ENCODE results near the gene STYXL1.
A peak's percentile ranks its signal among the peaks of the same experiment; 100 is the strongest.
"Not testable (repeated sequence)": the region's sequence is repeated elsewhere in the genome, so short reads cannot be mapped to it uniquely, and the experiment has no call there.

STYXL1 gene, protein sequence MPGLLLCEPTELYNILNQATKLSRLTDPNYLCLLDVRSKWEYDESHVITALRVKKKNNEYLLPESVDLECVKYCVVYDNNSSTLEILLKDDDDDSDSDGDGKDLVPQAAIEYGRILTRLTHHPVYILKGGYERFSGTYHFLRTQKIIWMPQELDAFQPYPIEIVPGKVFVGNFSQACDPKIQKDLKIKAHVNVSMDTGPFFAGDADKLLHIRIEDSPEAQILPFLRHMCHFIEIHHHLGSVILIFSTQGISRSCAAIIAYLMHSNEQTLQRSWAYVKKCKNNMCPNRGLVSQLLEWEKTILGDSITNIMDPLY

DNA sequence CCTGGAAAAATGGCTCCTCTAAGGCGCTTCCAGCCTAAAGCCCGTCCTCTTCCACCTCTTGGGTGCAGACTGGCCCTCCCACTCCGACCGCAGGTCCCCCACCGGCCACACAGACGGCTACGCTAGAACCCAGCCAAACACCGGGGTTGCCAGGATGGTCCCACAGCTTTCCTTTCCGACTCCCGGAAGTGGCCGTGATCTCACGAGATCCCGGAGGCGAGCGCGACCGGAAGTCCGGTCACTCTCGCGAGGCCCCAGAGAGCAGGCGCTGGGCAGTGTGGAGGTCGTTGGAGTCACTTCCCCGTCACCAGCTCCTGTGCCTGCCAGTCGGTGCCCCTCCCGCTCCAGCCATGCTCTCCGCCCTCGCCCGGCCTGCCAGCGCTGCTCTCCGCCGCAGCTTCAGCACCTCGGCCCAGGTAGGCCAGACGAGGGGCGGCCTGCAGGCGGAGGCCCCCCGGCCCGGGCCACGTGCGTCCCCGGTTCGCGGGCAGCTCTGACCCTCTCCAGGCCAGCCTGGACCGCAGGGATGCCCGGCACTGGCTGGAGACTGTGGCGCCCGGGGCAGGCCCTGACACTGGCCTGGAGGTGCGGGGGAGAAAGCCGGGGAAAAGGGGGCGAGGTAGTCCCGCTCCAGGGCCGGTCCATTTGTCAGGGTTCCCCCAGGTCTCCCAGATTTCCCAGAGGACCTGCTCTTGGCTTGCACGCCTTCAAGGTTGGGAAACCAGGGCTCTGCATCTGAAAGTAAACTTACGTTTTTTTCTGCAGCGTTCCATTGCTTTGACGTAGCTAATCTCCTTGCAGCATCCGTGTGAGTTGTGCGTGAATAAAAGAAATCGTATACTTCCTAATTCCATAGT is at the start of gene STYXL1, which contains the start of gene MDH2:
Gene STYXL1 (minus strand): TSS at position 190 of the 857 bp plus-strand sequence. CDS start 17,477 bp downstream, outside the sequence.
Gene MDH2 (plus strand): TSS at position 296 of the 857 bp plus-strand sequence. CDS start 55 bp downstream, at position 351.
- peak; percentile 99 for DNase-seq (ENCODE audit: low spot score)

DNA sequence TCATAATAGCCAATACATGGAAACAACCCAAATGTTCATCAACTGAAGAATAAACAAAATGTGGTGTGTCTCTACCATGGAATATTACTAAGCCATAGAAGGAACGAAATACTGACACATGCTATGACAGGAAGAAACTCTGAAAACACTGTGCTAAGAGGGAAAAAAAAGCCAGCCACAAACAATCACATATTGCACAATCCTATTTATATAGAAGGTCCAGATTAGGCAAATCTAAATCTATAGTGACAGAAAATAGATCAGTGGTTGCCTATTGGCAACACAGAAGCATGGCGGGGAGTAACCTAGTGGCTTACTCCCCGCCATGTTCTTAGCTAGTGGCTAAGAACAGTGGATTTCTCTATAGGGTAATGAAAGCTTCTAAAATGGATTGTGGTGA is 48.1 kb upstream of the STYXL1 start:
- DNase-seq (ENCODE audit: low spot score), result no peak

DNA sequence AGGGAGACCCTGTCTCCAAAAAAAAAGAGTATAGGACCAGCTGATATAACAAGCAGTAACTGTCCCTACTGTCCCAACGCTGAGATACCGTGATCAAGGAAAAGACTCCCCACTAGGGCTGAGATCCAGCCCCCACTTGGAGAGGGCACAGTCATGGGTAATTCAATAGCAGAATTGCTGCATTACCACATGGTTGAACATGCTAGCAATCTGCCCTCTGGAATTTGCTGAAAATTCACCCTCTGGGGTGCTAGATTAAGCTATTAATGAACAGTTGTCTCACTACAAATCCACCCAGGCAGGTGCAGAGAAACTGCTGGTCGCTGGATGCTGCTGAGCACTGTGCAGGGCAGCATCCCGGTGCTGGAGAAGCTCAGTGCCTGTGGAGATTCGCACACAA is 46.5 kb upstream of the STYXL1 start:
- not testable (repeated sequence) for DNase-seq (ENCODE audit: low spot score)

DNA sequence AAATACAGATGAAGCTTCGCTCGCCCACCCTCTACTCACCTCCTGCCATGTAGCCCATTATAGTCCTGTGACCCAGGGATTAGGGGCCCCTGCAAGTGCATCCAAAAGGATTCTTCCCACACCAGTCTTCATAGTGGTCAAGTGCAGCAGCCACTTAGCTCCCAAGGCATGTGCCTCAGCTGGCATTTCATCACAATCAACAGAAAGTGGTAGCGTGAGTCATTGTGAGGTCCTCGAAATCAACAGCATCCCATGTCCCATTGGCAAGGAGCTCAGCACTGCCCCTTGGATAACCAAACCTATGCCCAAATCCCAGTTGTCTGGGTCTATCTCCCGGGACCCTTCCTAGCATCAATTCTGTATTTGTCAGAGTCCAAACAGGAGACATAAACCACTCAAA is 45.7 kb upstream of the STYXL1 start:
- DNase-seq (ENCODE audit: low spot score), result not testable (repeated sequence)

DNA sequence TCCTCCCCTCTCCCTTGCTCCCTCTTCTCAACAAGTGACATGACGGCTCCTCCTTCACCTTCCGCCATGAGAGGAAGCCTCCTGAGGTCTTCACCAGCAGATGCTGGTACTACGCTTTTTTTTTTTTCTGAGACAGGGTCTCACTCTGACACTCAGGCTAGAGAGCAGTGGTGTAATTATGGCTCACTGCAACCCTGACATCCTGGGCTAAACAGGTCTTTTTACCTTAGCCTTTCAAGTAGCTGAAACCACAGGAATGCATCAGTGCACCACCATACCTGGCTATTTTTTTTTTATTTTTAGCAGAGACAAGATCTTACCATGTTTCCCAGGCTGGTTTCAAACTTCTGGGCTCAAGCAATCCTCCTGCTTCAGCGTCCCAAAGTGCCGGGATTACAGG is 43.7 kb upstream of the STYXL1 start:
- peak; percentile 67 for DNase-seq (ENCODE audit: low spot score)

DNA sequence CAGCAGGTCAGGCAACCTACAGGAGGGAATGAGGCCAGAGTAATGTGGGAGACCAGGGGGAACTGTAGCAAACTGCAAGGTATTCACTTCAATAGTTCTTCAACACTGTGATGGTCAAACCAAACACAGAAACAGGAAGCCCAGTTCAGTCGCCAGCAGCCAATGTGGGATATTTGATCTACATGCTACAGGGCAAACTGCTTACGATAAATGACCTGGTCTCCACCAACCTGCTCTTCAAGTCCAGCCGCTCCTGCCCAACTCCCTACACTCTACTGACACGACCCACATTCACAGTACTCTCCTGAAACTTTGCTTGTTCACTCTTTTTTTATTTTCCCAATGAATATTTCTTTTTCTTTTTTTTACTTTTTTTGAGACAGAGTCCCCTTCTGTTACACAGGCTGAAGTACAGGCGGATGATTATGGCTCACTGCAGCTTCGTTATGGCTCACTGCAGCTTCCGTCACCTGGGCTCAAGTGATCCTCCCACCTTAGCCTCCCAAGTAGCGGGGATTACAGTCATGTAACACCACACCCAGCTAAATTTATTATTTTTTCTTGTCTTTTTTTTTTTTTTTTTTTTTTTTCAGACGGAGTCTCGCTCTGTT is 42.2 kb upstream of the STYXL1 start:
- no peak for DNase-seq (ENCODE audit: low spot score)

DNA sequence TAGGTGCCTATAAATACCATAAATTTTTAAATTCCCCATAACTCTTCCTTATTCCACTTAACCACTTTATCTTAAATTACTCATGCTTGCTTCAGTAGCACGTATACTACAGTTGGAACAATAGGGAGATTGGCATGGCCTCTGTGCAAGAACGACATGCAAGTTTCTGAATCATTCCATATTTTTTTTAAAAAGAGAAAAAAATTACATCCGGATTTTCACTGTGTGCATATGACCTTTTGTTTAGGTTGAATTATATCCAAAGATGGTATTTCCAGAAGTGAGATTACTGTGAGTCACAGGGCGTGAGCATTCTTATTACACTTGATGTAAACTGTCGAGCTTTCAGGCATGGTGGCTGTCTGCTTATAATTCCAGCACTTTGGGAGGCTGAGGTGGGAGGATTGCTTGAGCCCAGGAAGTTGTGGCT is 39.6 kb upstream of the STYXL1 start:
- DNase-seq (ENCODE audit: low spot score), result peak; percentile 70

DNA sequence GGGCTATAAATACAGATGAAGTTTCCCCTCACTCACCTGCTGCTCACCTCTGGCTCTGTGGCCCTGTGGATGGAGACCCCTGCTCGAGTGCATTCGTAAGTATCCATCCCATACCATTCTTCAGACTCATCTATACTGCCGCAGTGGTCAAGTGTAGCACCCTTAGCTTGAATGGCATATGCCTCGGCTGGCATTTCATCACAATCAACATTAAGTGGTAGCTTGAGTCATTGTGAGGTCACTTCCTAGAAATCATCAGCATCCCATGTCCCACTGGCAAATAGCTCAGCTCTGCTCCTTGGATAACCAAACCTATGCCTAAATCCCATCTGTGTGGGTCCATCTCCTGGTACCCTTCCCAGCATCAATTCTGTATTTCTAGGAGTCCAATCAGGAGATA is 38.3 kb upstream of the STYXL1 start:
- peak; percentile 18 for DNase-seq (ENCODE audit: low spot score)

DNA sequence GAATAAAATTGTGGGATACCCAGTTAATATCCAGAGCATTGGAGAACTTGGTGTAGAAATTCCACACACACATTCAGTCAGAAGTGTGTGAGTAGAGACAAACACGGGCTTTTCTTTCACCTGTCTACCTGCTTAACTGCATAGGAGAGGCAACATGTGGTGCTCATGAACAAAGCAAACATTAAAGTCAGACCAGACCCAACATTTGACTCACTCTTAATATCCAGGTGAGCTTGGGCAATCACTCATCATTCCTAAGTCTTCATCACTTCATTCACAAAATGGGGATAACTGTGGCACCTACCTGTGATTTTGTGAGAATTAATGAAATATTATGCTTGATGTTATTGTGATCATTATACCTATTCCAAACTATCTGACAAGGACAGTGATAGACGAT is 36.3 kb upstream of the STYXL1 start:
- not testable (repeated sequence) for DNase-seq (ENCODE audit: low spot score)

DNA sequence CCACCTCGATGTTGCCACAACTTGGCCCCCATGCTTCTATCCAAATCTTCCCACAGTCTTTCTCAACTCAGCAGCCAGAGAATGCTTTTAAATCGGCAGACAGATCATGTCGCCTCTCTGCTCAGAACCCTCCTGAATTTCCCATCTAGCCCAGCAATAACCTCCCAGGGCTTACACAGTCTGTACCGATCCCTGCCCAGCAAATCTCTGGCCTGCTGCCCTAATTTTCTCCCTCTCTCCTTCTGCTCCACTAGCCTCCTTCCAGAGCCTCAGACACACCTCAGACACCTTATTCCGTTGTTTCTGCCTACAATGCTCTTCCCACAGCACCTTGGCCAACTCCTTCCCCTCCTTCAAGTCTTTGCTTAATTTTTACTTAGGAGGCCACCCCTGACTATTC is 32.4 kb upstream of the STYXL1 start:
- DNase-seq (ENCODE audit: low spot score), result no peak

DNA sequence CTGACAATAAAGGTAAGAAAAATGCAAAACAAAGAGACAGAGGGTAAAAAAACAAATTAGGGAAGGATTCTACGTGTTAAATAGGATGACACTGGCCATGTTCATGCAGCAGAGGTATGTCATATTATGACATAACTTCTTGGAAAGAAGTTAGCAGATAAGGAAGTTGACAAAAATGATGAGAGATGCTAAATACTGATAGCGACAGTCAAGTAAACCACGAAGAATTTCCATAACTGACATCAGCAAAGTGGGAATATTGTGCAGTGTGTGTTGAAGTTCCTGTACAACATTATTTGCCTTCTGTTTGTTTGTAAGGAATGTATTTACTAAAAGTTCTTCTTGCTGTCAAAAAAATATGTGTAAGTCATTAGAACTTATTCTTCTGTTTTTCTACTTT is 29.6 kb upstream of the STYXL1 start:
- DNase-seq (ENCODE audit: low spot score), result peak; percentile 20

DNA sequence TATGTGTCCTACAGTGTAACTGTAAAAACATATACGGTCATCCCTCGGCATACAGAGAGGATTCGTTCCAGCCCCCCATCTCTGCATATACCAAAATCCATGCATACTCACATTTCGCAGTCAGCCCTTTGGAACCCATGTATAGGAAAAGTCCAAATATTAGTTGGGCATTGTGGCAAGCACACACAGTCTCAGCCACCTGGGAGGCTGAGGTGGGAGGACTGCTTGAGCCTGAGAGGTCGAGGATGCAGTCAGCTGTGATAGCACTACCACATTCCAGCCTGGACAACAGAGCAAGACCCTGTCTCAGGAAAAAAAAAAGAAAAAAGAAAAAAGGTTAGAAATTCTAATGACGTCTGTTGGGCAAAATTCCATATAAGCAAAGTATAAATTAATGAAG is 29.2 kb upstream of the STYXL1 start:
- DNase-seq (ENCODE audit: low spot score), result no peak

DNA sequence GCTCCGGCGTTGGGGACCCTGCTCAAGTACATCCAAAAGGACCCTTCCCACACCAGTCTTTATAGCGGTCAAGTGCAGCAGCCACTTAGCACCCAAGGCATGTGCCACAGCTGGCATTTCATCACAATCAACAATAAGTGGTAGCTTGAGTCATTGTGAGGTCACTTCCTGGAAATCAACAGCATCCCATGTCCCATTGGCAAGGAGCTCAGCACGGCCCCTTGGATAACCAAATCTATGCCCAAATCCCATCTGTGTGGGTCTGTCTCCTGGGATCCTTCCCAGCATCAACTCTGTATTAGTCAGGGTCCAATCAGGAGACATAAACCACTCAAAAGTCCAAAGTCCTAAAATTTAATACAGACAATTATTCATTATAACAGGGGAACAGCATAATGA is 27.2 kb upstream of the STYXL1 start:
- DNase-seq (ENCODE audit: low spot score), result no peak

DNA sequence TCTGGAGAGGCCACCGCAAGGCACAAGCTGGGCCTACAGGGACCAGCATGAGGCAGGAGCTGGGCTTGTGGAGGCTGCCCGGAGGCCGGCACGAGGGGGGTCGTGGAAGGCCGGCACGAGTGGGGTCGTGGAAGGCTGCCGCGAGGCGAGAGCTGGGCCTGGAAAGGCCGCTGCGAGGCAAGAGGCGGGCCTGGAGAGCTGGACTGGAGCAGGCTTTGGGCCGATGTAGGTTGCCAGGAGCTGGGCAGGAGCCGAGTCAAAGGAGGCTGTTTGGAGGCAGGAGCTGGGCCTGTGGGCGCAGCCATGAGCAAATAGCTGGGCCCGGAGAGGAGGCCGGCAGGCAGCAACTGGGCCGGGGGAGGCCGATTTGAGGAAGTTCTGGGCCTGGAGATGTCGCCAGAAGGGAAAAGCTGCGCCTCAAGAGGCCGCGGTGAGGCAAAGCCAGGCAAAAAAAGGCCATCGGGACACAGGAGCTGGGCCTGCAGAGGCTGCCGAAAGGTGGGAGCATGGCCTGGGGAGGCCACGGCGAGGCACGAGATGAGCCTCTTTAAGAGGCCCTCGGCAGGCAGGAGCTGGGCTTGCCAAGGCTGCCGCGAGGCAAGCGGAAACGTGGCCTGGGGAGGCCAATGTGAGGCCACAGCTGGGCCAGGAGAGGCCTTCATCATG is 26.6 kb upstream of the STYXL1 start:
- DNase-seq (ENCODE audit: low spot score), result no peak

DNA sequence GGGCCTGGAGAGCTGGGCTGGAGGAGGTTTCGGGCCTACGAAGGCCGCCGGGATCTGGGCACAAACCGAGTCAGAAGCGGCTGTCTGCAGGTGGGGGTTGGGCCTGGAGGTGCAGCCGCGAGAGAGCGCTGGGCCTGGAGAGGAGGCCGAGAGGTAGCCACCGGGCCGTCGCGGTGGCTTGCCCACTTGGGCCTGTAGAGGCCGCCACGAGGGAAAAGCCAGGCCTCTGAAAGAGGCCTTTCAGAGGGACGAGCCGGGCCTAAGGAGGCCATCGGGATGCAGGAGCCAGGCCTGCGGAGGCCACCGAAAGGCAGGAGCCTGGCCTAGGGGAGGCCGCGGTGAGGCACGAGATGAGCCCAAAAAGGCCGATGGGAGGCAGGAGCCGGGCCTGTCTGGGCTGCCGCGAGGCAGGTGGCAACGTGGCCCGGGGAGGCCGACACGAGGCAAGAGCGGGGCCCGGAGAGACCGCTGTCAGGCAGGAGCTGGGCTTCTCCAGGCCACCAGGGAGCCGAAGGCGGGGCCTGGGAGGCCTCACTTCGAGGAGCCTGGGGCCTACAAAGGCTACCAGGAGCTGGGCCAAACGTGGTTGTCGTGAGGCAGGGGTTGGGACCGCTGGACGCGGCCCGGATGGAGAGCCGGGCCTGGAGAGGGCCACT is 25.7 kb upstream of the STYXL1 start:
- no peak for DNase-seq (ENCODE audit: low spot score)

DNA sequence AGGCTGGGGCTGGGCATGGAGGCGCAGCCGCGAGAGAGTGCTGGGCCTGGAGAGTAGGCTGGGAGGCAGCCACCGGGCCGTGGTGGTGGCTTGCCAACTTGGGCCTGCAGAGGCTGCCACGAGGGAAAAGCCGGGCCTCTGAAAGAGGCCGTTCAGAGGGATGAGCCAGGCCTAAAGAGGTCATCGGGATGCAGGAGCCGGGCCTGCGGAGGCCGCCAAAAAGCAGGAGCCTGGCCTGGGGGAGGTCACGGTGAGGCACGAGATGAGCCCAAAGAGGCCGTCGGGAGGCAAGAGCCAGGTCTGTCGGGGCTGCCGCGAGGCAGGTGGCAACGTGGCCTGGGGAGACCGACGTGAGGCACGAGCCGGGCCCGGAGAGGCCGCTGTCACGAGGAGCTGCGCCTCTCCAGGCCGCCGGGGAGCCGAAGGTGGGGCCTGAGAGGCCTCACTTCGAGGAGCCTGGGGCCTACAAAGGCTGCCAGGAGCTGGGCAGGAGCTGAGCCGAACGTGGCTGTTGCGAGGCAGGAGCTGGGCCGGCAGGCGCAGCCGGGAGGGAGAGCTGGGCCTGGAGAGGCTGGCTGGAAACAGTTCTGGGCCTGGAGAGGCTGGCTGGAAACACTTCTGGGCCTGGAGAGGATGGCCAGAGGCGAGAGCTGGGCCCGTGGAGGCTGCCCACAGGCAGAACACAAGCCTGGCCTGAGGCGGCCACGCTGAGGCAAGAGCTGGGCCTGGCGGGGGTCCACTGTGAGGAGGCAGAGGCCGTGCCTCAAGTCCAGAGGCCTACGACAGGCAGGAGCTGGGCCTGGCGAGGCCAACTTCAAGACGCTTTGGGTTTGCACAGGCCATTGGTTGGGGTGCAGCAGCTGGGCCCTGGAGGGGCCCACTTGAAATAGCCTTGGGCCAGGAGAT is 24.7 kb upstream of the STYXL1 start:
- DNase-seq (ENCODE audit: low spot score), result no peak

DNA sequence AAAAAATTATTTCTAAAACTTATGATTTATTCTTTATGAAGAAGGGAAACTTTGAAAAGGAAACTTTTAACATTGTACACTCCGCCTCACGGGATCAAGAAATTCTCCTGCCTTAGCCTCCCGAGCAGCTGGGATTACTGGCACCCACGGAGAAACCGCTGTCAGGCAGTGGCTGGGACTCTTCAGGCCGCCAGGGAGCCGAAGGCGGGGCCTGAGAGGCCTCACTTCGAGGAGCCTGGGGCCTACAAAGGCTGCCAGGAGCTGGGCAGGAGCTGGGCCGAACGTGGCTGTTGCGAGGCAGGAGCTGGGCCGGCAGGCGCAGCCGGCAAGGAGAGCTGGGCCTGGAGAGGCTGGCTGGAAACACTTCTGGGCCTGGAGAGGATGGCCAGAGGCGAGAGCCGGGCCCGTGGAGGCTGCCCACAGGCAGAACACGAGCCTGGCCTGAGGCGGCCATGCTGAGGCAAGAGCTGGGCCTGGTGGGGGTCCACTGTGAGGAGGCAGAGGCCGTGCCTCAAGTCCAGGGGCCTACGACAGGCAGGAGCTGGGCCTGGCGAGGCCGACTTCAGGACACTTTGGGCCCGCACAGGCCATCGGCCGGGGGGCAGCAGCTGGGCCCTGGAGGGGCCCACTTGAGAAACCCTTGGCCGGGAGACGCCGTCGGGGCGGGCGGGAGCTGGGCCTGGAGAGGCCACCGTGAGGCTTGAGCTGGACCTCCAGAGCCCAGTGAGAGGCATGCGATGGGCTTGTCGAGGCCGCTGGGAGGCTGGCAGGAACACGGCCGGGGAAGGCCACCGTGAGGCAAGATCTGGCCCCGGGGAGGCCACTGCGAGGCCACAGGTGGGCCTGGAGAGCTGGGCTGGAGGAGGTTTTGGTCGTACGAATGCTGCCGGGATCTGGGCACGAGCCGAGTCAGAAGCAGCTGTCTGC is 23.8 kb upstream of the STYXL1 start:
- no peak for DNase-seq (ENCODE audit: low spot score)

DNA sequence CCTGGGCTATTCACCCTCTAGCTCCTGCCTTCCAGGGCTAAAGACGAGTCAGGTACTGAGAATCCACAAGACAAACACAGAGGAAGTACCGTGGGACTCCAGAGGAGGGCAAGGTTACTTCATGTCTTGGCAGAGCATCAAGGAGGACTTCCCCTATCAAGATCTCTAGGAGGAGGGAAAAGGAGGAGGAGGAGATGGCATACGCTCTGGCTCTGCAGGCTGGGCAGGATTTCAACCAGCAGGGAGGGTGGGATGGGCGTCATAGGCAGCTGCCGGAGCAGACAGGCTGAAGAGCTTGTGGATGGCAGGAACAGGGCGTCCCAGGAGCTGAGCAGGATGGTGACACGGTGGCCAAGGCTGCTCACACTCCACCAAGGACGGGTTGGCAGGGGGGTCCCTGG is 21.4 kb upstream of the STYXL1 start:
- DNase-seq (ENCODE audit: low spot score), result peak; percentile 66

DNA sequence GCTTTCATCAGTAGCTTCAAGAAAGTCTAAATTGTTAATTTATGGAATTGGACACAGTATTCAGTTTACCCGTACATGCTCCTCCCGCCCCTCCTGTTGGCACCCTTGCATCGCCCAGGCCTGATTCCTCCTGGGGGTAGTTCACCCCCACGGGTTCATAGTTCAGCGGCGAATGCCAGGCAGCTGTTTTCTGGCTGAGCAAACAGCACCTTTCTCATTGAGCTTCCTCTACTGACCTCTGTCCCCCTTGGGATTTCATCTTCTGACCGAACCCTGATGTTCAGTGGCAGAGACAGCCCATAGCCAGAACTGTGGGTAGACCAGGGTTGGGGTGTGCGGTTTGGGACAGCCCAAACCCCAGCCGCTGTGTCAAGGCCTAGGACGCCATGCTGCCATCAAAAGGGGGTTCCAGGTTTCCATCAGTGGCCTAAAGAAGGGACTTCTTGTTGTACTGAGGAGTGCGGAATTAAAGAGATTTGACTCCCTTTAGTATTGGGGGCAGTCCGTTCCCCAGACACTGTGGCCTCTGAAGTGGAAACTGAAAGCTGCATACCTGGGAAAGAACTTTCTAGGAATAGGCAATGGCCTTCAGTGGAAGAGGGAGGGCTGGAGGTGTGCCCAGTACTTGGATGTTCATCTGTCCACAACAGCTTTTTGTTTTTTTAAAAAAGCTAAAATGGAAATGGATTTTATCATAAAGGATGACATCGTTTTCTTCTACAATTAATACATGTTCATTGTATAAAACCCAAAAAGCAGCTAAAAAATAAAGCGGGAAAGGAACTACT is 19.1 kb upstream of the STYXL1 start:
- DNase-seq (ENCODE audit: low spot score), result no peak

All from SW480 (cell line).